ENCODE results near the gene IMPACT.
A peak's percentile ranks its signal among the peaks of the same experiment; 100 is the strongest.

IMPACT gene

DNA sequence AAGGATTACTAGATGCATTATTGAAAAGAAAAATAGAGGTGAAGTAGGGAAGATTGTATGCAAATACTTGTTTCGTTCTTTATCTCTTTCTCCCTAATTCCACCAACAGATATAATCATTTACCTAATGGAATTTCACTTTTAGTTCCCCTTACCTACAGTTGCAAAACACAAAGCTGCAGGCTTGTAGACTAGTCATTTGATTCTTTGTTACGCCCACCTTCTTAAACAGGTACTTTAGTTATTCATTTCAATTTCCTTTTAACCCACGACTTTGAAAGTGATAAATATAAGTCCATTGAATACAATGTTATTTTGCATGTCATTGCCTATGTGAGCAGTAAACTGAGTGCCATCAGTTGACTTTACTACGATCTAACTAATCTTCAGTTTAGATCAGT lies 30.1 kb downstream of the IMPACT start:
- no peaks in the 10 kb centered on the region for H3K9me3 Mint-ChIP-seq
- peaks cover 8% of the 10 kb centered on the region for H3K36me3 Mint-ChIP-seq
- H3K27ac Mint-ChIP-seq: peak overlapping the region; percentile 86
- no peaks in the 10 kb centered on the region for H3K27me3 Mint-ChIP-seq
- H3K4me1 Mint-ChIP-seq: peaks cover 7% of the 10 kb centered on the region
- H3K4me3 Mint-ChIP-seq: no peak overlapping the region

DNA sequence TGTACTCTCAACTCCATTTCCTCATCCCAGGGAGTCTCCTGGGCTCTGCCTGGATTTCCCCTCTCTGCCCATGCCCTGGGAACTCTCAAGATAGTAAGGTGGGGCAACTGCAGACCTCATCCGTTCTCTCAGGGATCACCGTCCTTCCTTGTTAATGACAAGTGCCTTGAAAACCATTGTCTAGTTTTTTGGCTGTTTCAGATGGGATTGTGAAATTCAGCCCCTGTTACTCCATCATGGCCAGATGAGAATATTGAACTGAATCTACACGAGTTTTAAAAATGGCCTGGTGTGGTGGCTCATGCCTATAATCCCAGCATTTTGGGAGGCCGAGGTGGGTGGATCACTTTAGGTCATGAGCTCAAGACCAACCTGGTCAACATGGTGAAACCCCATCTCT lies 33.3 kb downstream of the IMPACT start:
- no peaks in the 10 kb centered on the region for H3K27me3 Mint-ChIP-seq
- H3K4me3 Mint-ChIP-seq: no peak overlapping the region
- H3K9me3 Mint-ChIP-seq: no peaks in the 10 kb centered on the region
- no peak overlapping the region for H3K27ac Mint-ChIP-seq
- H3K36me3 Mint-ChIP-seq: peaks cover 3% of the 10 kb centered on the region
- H3K4me1 Mint-ChIP-seq: peaks cover 7% of the 10 kb centered on the region

DNA sequence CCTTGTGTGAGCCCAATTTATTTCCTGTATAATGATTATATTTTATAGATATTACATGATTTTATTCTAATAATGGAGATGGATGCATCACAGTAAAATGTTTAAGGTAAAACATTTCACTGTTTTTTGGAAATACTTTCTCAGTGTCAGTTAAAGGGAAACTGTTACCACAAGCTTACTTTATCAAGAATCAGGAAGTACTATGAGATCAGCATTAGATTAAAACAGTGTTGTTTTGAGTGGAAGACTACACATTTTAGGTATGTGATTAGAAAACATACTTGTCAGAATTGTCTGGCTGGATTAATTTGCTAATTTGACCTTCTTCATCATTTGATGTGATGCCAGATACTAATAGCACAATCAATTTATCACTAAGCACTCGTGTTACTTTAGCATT lies 33.9 kb downstream of the IMPACT start, which contains the start of gene HRH4:
Gene HRH4, plus strand, starts transcription at position 250 of the 400 bp plus-strand sequence. Its CDS starts 92 bp downstream, at position 342.
- Mint-ChIP-seq H3K4me3 (no peak within 1 kb of the TSS), H3K27me3 (peaks cover 1% of the 10 kb centered on the region), H3K27ac (no peak within 1 kb of the TSS), H3K36me3 (no peaks in the 10 kb centered on the region), H3K4me1 (peaks cover 7% of the 10 kb centered on the region), H3K9me3 (no peaks in the 10 kb centered on the region)

DNA sequence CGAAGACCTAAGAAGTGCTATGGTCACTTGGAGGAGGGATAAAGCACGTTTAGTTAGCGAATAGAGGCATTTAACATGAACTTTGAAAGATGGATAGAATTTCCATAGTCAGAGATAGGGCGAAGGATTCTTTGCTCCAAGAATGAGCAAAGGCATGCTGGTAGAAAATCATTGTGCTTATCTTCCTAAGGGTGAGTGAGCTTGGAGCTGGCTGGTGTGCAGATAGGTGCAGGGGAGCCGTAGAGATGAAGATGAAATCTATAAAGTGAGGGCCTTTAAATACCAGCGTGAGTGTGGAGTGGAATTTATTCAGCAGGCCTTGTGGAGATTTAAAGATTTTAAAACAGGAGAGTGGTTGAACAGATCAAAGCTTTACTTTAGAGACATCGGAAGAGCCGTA lies 35.5 kb downstream of the IMPACT start:
- Mint-ChIP-seq H3K4me3 (peak overlapping the region; percentile 11), H3K27ac (no peak overlapping the region), H3K9me3 (no peaks in the 10 kb centered on the region), H3K27me3 (peaks cover 1% of the 10 kb centered on the region), H3K36me3 (no peaks in the 10 kb centered on the region), H3K4me1 (no peaks in the 10 kb centered on the region)

DNA sequence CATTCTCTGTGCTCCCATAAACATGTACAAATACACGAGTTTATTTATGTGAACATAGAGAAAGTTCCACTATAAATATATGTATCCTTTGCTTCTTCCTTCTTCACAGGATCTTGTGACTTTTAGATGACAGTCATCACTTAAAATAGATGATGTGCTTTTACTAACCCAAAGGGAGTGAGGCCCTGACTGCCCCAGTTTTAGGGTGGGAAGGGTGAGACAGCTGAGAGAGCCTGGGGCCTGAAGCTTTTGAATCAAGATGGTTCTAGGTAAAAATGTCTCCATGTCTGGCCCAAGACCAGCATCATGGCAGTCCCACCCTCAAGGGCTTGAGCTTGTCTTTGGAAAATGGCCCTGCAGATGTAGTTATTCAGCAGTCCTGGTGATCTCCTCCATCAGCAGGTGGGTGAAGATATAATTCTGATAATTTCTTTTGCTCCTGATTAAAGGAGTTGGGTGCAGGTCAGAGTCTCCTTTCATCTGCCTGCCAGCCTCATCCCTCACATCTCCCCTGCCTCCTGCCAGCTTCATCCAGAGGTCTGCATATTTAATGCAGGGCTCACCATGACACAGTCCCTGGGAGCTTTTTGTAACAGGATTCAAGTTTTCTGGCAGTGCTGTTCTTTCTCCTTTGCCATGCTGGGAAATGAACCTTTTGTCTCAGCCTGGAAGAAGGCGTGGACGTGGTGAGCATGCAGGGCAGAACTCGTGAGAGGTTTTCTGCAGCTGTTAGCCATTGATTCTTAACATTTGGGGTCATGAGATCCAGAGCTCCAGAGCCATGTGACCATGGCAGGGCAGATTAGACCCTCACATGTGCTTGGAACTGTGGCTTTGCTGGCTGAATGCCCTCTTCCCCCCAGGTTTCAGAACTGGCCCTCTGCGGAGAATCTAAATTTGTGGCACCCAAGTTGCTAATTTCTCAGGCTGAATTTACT lies 36.6 kb downstream of the IMPACT start:
- no peak overlapping the region for H3K27ac Mint-ChIP-seq
- no peaks in the 10 kb centered on the region for H3K9me3 Mint-ChIP-seq
- H3K27me3 Mint-ChIP-seq: peaks cover 4% of the 10 kb centered on the region
- H3K4me1 Mint-ChIP-seq: no peaks in the 10 kb centered on the region
- peaks cover 2% of the 10 kb centered on the region for H3K36me3 Mint-ChIP-seq
- H3K4me3 Mint-ChIP-seq: no peak overlapping the region

DNA sequence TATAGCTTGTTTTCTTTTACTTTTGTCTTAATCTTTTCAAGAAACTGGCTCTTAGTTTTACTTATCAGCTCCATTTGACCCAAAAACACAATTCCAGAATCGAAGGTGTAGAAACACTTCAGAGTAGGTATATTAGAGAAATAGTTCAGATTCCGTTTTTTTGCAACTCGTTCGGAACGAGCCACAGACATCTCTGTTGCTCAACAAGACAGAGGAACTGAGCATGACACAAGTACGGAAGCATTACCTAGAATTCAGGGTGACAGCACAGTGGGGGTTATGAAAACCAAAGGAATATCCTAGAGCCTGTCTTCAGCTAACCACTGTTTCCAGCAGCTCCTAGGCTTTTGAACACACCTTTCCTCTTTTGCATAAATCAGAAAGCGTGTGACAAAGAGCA lies 39.0 kb downstream of the IMPACT start:
- H3K27me3 Mint-ChIP-seq: peaks cover 4% of the 10 kb centered on the region
- H3K36me3 Mint-ChIP-seq: peaks cover 2% of the 10 kb centered on the region
- H3K4me1 Mint-ChIP-seq: no peaks in the 10 kb centered on the region
- no peak overlapping the region for H3K4me3 Mint-ChIP-seq
- no peaks in the 10 kb centered on the region for H3K9me3 Mint-ChIP-seq
- no peak overlapping the region for H3K27ac Mint-ChIP-seq

DNA sequence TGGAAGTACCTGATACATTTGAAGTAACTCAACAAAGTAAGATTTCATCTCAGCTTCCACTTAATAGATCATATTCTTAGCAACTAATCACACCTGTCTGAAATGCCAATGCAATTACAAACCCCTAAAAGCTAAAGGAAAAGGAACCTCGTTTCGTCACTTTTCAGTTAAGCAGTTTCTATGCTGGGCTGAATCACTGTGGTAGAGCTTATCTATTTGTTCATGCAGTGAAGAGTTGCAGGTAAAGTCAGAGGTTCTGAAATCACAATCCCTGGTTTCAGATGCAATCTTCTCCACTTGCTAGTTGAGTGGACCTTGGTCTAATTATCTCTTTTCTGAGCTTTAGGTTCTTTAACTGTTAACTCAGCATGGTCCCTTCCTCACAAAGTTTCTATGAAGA lies 40.3 kb downstream of the IMPACT start:
- Mint-ChIP-seq H3K4me3 (no peak overlapping the region), H3K4me1 (no peaks in the 10 kb centered on the region), H3K36me3 (peaks cover 2% of the 10 kb centered on the region), H3K9me3 (no peaks in the 10 kb centered on the region), H3K27ac (no peak overlapping the region), H3K27me3 (peaks cover 4% of the 10 kb centered on the region)

DNA sequence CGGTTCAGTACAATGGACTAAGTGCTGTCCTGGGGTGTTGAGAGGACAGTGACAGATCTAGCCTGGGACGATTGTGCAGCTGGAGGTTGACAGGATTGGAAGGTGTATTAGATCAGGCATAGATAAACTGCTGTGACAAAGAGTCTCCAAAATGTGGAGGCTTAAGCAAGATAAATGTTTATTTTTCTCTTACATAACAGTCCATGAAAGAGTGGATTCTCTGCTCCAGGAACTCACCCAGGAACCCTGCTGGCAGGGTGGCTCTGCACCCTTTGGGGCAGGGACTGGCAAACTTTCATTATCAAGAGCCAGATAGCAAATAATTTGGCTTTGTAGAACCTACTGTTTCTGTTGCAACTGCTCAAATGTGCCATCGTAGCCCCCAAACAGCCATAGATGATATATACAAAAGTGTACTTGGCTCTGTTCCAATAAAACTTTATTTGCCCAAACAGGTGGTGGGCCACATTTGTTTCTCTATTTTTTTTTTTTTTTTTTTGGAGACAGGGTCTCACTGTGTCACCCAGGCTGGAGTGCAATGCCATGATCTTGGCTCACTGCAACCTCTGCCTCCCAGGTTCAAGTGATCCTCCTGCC lies 43.6 kb downstream of the IMPACT start:
- Mint-ChIP-seq H3K27ac (no peak overlapping the region), H3K27me3 (peaks cover 3% of the 10 kb centered on the region), H3K36me3 (peaks cover 2% of the 10 kb centered on the region), H3K4me1 (no peaks in the 10 kb centered on the region), H3K9me3 (no peaks in the 10 kb centered on the region), H3K4me3 (no peak overlapping the region)

DNA sequence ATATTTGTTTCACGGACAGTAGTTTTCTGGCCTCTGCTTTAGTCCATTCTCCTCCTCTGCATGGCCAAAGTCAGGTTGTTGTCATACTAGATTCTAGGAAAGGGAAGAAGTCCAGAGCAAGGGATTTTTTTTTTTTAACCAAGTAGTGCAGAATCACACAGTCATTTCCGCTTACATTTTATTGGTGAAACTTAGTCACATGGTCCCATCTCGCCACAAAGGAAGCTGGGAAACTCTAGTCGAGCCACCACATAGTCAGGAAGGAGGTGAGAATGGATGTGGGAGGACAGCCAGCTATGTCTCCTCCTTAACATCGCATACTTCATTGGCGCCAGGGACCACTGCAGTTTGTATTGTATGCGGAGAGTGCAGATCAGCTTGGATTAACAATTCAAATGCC lies 44.3 kb downstream of the IMPACT start:
- Mint-ChIP-seq H3K4me3 (no peak overlapping the region), H3K9me3 (no peaks in the 10 kb centered on the region), H3K4me1 (no peaks in the 10 kb centered on the region), H3K36me3 (peaks cover 2% of the 10 kb centered on the region), H3K27me3 (peaks cover 3% of the 10 kb centered on the region), H3K27ac (no peak overlapping the region)

DNA sequence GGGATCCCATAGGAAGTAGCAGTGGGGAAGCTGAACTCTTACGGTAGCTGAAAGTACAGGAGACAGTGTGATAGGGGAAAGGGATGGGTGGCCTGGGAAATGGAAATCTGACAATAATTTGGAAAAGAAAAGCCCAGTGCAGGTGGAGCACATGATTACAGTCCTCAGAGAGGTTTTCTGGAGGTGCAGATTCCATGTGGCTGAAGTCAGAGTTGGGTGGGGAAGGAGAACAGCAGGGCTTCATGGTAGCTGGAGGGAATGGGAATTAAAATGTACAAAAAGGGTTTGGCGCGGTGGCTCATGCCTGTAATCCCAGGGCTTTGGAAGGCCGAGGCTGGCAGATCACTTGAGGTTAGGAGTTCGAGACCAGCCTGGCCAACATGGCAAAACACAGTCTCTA lies 46.1 kb downstream of the IMPACT start:
- Mint-ChIP-seq H3K9me3 (no peaks in the 10 kb centered on the region), H3K27ac (no peak overlapping the region), H3K4me3 (no peak overlapping the region), H3K4me1 (peaks cover 8% of the 10 kb centered on the region), H3K27me3 (no peaks in the 10 kb centered on the region), H3K36me3 (no peaks in the 10 kb centered on the region)

DNA sequence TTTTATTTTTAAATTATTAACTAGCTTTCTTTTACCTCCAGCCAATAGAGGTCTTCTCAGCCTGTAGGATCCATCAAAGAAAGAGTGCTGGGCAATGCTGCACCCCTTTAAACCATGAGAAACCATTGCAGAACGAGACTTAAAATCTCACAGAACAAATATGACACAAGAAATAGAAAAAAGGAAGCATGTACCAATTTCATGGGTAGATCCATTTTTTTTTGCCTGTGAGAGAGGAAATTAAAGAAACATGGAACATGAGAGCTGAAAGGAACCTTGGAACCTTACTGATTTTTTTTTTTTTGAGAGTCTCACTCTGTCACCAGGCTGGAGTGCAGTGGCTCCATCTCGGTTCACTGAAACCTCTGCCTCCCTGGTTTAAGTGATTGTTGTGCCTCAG lies 47.9 kb downstream of the IMPACT start:
- Mint-ChIP-seq H3K27ac (no peak overlapping the region), H3K27me3 (no peaks in the 10 kb centered on the region), H3K4me1 (peaks cover 8% of the 10 kb centered on the region), H3K9me3 (no peaks in the 10 kb centered on the region), H3K4me3 (no peak overlapping the region), H3K36me3 (no peaks in the 10 kb centered on the region)

DNA sequence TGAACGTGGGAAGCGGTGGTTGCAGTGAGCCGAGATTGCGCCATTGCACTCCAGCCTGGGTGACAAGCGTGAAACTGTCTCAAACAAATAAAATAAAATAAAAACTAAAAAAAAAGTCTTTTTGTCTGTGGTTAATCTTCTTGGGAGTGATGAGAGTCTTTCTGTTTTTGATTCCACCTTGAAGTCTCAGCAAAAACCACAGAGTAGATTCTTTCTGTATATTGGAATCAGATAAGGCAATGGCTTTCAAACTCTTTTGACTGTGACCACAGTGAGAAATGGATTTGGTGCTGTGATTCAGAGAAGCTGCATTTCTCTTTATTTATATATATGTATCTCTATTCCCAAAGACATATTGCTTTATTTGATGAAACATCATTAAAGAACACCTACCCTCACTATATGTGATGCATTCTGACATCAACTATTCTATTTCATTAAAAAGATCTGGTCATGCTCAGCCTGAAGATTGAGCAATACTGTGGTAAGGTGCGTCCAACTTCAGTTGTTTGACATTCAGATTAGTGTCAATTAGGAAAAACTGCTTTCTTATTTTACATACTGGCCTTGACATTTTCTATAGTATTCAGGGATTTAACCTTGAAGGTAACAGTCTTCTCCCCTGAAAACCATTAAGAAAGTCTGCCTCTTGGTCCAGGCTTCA lies 49.6 kb downstream of the IMPACT start:
- no peaks in the 10 kb centered on the region for H3K36me3 Mint-ChIP-seq
- H3K4me3 Mint-ChIP-seq: no peak overlapping the region
- no peaks in the 10 kb centered on the region for H3K9me3 Mint-ChIP-seq
- peaks cover 8% of the 10 kb centered on the region for H3K4me1 Mint-ChIP-seq
- H3K27ac Mint-ChIP-seq: no peak overlapping the region
- H3K27me3 Mint-ChIP-seq: peaks cover 2% of the 10 kb centered on the region

DNA sequence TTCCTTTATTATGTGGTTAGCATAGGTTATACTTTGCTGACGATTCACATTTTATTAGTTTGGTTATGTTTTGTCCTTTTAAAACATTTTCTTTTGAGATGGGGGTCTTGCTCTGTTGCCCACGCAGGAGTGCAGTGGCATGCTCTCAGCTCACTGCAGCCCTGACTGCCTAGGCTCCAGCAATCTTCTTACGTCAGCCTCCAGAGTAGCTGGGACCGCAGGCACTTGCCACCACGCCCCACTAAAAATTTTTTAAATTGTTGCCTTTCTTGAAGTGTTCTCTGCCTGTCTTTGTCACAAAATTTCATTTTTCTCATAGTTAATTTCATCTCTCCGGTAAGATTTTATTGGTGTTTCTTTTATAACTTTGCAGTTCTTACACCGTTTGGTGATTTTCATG lies 52.9 kb downstream of the IMPACT start:
- H3K27me3 Mint-ChIP-seq: peaks cover 2% of the 10 kb centered on the region
- no peak overlapping the region for H3K27ac Mint-ChIP-seq
- H3K4me1 Mint-ChIP-seq: peaks cover 8% of the 10 kb centered on the region
- H3K4me3 Mint-ChIP-seq: no peak overlapping the region
- no peaks in the 10 kb centered on the region for H3K36me3 Mint-ChIP-seq
- no peaks in the 10 kb centered on the region for H3K9me3 Mint-ChIP-seq

DNA sequence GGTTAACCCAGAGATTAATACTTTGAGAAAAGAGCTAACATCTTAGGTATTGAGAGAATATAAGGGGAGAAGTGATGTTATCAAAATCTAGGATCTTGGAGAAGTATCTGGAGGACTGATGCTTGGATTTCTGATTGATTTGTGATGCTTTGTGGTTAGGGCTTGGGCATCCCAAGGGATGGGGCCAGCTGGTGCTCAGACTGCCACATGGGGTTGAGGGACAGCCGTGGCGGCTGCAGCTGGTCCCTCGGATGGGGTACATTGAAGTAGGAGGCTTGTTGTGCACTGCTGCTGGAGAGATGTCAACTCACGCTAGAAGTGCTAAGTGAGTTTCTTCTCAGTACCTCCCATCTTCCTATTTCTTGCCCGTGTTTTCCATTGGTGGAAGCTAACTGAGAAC lies 56.4 kb downstream of the IMPACT start:
- Mint-ChIP-seq H3K4me1 (no peaks in the 10 kb centered on the region), H3K27me3 (peaks cover 5% of the 10 kb centered on the region), H3K27ac (no peak overlapping the region), H3K4me3 (no peak overlapping the region), H3K36me3 (no peaks in the 10 kb centered on the region), H3K9me3 (no peaks in the 10 kb centered on the region)

DNA sequence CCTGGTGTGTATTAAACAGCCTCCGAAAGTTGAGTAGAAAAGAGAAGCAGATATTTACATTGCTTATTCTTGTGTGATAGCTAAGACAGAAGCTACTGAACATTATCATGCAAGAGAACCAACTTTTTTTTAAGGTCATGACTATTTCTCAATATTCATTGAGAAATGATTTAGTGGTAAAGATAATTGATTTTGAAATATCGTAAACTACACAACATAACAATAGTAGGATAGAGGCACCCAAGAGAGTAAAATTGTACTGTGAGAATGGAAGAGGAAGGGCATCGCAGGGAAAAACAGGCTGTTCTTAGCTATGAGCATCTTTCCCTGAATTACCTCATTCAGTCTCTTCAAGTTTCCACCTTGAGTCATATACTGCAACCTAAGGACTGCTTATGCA lies 59.2 kb downstream of the IMPACT start:
- H3K36me3 Mint-ChIP-seq: no peaks in the 10 kb centered on the region
- no peak overlapping the region for H3K4me3 Mint-ChIP-seq
- peaks cover 8% of the 10 kb centered on the region for H3K27me3 Mint-ChIP-seq
- peaks cover 4% of the 10 kb centered on the region for H3K4me1 Mint-ChIP-seq
- no peak overlapping the region for H3K27ac Mint-ChIP-seq
- no peaks in the 10 kb centered on the region for H3K9me3 Mint-ChIP-seq

DNA sequence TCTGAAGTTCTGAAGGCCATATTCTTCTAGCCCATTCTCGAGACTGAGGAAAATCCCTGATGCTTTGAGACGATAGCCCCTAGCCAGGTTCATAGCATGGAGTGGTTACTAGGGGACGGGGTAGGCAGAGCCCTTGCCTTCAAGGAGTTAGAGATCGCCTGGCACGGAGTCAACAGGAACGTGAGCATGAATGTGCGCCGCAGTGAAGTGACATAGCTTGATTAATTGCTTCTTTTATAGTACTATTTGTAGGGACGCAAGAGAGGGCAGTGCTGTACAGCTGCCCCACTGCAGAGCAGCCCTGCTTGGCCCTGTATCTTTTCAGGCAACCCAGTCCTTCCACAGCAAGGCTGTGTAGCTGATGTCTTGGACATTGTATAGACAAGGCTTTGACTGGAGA lies 60.2 kb downstream of the IMPACT start:
- no peak overlapping the region for H3K4me3 Mint-ChIP-seq

More for the DNA sequence above, 60.2 kb downstream of the IMPACT start:
- peaks cover 4% of the 10 kb centered on the region for H3K4me1 Mint-ChIP-seq
- H3K27ac Mint-ChIP-seq: no peak overlapping the region
- peaks cover 8% of the 10 kb centered on the region for H3K27me3 Mint-ChIP-seq
- no peaks in the 10 kb centered on the region for H3K9me3 Mint-ChIP-seq
- H3K36me3 Mint-ChIP-seq: no peaks in the 10 kb centered on the region

Measured in activated naive CD4-positive, alpha-beta T cell treated with anti-CD3 and anti-CD28 coated beads, Interleukin-2, amount 50 U/mL, for 24 hours (primary cell).